Thyroid gland (tissue), 4 donors: Measurements from ENCODE around the gene CCL7. TPM values are rescaled to one million over a fixed set of nuclear protein-coding genes. Genes with fewer than 3 reads are reported as not detected.

Experiments
- DNase-seq, 2 donors: peaks; one replicate each; pipeline ENCODE4 v3.0.0-alpha.2; 2019
- H3K27ac ChIP-seq, 3 donors: fragments of 200-600 bp; sonication (generic); 1 replicate in 2 of 3; 2 replicates in 1 of 3; pipeline ENCODE4 v1.5.1; 2016 to 2019; ENCODE audit warnings: mild to moderate bottlenecking in 1 of 3, moderate library complexity in 1 of 3
- H3K27me3 ChIP-seq: fragments of 200-600 bp; sonication (generic); one replicate; pipeline ENCODE4 v1.5.1; 2019
- H3K36me3 ChIP-seq, 2 donors: fragments of 200-600 bp; sonication (generic); one replicate each; pipeline ENCODE4 v1.5.1; 2016 to 2019
- H3K4me1 ChIP-seq, 2 donors: fragments of 200-600 bp; sonication (generic); one replicate each; pipeline ENCODE4 v1.5.1; 2017 to 2019
- H3K4me3 ChIP-seq, 3 donors: fragments of 200-600 bp; sonication (generic); replicated peaks in 1 of 3; 1 replicate in 2 of 3; 2 replicates in 1 of 3; pipeline ENCODE4 v1.5.1; 2016; ENCODE audit warnings: mild to moderate bottlenecking in 1 of 3
- H3K9me3 ChIP-seq: fragments of 200-600 bp; sonication (generic); one replicate; pipeline ENCODE4 v1.5.1; 2017
- CTCF ChIP-seq, 6 experiments: fragments of 200-600 bp in 3 of 6; fragments of 450-650 bp in 3 of 6; sonication (generic) in 3 of 6; IDR thresholded peaks; one replicate each; pipeline ENCODE4 v1.5.1; 2016 to 2019; ENCODE audit warnings: antibody characterized with exemption in 6 of 6, mild to moderate bottlenecking in 2 of 6, inconsistent platforms in 1 of 6, moderate library complexity in 1 of 6
- POLR2A ChIP-seq, 2 donors: fragments of 450-650 bp; IDR thresholded peaks; one replicate each; pipeline ENCODE4 v1.6.1; 2017; ENCODE audit warnings: antibody characterized with exemption in 2 of 2, mild to moderate bottlenecking in 2 of 2, moderate library complexity in 1 of 2
- WGBS, 2 donors: methylation state at CpG; one replicate each; pipeline ENCODE4 v1.1.5; 2017; 5-methylcytosine and 5-hydroxymethylcytosine counted together
- intact Hi-C: fragments of 100-400 bp; cut with DNase I; formaldehyde crosslinking; loops from one replicate; pipeline ENCODE4 v1.15.1; 2023
- total RNA-seq, 4 donors: library from RNA; depleted of rRNA; stranded (reverse); fragments of >200 nt; gene quantifications; one replicate each; pipeline ENCODE4 v1.2.3, GENCODE V29; 2016

The CCL7 gene
- total RNA-seq, 4 donors from 2014 or later, result not detected

GRCh38 chr17:34251186-34251585 lies 18.8 kb upstream of the CCL7 start:
- intact Hi-C loops, result no loop called here
- no peak for DNase-seq
- TF ChIP-seq CTCF (IDR thresholded peaks at IDR 0.05) (no peak), POLR2A (IDR thresholded peaks at IDR 0.05) (no peak)

GRCh38 chr17:34252095-34252443 lies 18.0 kb upstream of the CCL7 start:
- Histone ChIP-seq H3K36me3 (no peaks in the 10 kb centered on the region), H3K4me3 (no peak overlapping the region), H3K4me1 (peaks cover 60 to 83% of the 10 kb centered on the region in 2 donors), H3K27ac (peak overlapping the region; percentile 76 to 92 (median 77)), H3K9me3 (no peaks in the 10 kb centered on the region), H3K27me3 (no peaks in the 10 kb centered on the region)
- TF ChIP-seq POLR2A (IDR thresholded peaks at IDR 0.05) (no peak), CTCF (IDR thresholded peaks at IDR 0.05) (no peak)
- no peak for DNase-seq
- intact Hi-C loops, result no loop called here
- WGBS, 2 donors, result 49 to 62% methylated on average over 5 of the region's 5 CpGs

More at GRCh38 chr17:34251186-34251585, 18.8 kb upstream of the CCL7 start:
- 95 to 98% methylated on average over 3 of the region's 3 CpGs for WGBS, 2 donors
- no peaks in the 10 kb centered on the region for H3K9me3 ChIP-seq
- H3K27ac ChIP-seq, result peak overlapping the region in 2 of 3 donors; percentile 51 to 75
- no peak overlapping the region for H3K4me3 ChIP-seq
- no peaks in the 10 kb centered on the region for H3K27me3 ChIP-seq
- H3K36me3 ChIP-seq, result no peaks in the 10 kb centered on the region
- H3K4me1 ChIP-seq, result peaks cover 60 to 83% of the 10 kb centered on the region in 2 donors

- no peaks in the 10 kb centered on the region for H3K9me3 ChIP-seq
- peak overlapping the region; percentile 76 to 92 (median 77) for H3K27ac ChIP-seq
- H3K4me1 ChIP-seq, result peaks cover 60 to 83% of the 10 kb centered on the region in 2 donors
- 2 to 5% methylated on average over 6 of the region's 6 CpGs for WGBS, 2 donors
- H3K36me3 ChIP-seq, result no peaks in the 10 kb centered on the region
- intact Hi-C loops, result no loop called here
- H3K4me3 ChIP-seq, result no peak overlapping the region
- H3K27me3 ChIP-seq, result no peaks in the 10 kb centered on the region
- peak; percentile 99 for DNase-seq
- TF ChIP-seq POLR2A (IDR thresholded peaks at IDR 0.05) (peak in 1 of 2 donors; percentile 56), CTCF (IDR thresholded peaks at IDR 0.05) (peak in 1 of 6 experiments; percentile 23)
These were observed 17.4 kb upstream of the CCL7 start for GRCh38 chr17:34252444-34253138.

- H3K27me3 ChIP-seq, result no peaks in the 10 kb centered on the region
- TF ChIP-seq CTCF (IDR thresholded peaks at IDR 0.05) (no peak), POLR2A (IDR thresholded peaks at IDR 0.05) (no peak)
- 75% methylated on average over 3 of the region's 3 CpGs for WGBS, 2 donors
These were observed 16.9 kb upstream of the CCL7 start for GRCh38 chr17:34253139-34253525.

GRCh38 chr17:34254146-34254545 lies 15.9 kb upstream of the CCL7 start:
- Histone ChIP-seq H3K4me1 (peaks cover 57 to 67% of the 10 kb centered on the region in 2 donors), H3K9me3 (no peaks in the 10 kb centered on the region), H3K27ac (peak overlapping the region; percentile 75 to 92 (median 76)), H3K36me3 (no peaks in the 10 kb centered on the region), H3K27me3 (no peaks in the 10 kb centered on the region), H3K4me3 (no peak overlapping the region)
- no peak for TF ChIP-seq POLR2A (IDR thresholded peaks at IDR 0.05)
- no peak for DNase-seq
- intact Hi-C loops, result no loop called here
- 39 to 59% methylated on average over 3 of the region's 3 CpGs for WGBS, 2 donors

More at GRCh38 chr17:34253139-34253525, 16.9 kb upstream of the CCL7 start:
- Histone ChIP-seq H3K36me3 (no peaks in the 10 kb centered on the region), H3K27ac (peak overlapping the region; percentile 75 to 92 (median 76)), H3K4me3 (no peak overlapping the region), H3K4me1 (peaks cover 60 to 77% of the 10 kb centered on the region in 2 donors), H3K9me3 (no peaks in the 10 kb centered on the region)
- intact Hi-C loops, result no loop called here
- no peak for DNase-seq
